Thyroid gland (tissue), 4 donors: ENCODE results near the gene LRIG1.

ENCODE experiments used
- CTCF ChIP-seq, 6 experiments: fragments of 200-600 bp in 3 of 6; fragments of 450-650 bp in 3 of 6; sonication (generic) in 3 of 6; IDR thresholded peaks; one replicate each; pipeline ENCODE4 v1.5.1; 2016 to 2019; ENCODE audit warnings: antibody characterized with exemption in 6 of 6, mild to moderate bottlenecking in 2 of 6, inconsistent platforms in 1 of 6, moderate library complexity in 1 of 6
- POLR2A ChIP-seq, 2 donors: fragments of 450-650 bp; IDR thresholded peaks; one replicate each; pipeline ENCODE4 v1.6.1; 2017; ENCODE audit warnings: antibody characterized with exemption in 2 of 2, mild to moderate bottlenecking in 2 of 2, moderate library complexity in 1 of 2

DNA sequence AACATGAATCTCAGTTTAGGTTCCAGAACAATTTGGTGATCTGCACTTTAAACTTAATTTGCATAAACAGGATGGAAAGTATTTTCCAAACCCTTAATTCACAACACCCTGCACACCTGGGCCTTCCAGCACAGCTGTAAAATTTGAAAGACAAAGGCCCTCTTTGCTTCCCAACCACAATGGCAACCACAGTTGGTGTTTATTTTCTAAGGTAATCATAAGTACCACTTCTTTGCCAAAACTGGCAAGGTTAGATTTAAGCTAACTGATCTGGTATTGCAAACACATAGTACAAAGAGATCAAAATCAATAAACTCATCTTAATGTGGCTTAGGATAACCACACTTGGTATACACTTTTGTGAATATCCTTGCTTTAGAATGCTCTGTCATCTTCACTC is 4.1 kb downstream of the LRIG1 start:
- TF ChIP-seq CTCF (IDR thresholded peaks at IDR 0.05) (no peak), POLR2A (IDR thresholded peaks at IDR 0.05) (no peak)
